Lung (tissue), 12 donors: ENCODE measurements around the gene LRRC34. TPM values are rescaled to one million over a fixed set of nuclear protein-coding genes. Genes with fewer than 3 reads are reported as not detected.

Source experiments
- ATAC-seq: fragments of 200-7000 bp; cut with Tn5 transposase; one replicate; pipeline ENCODE4 v1.9.1; 2020; ENCODE audit warnings: moderate number of reproducible peaks; ENCODE audit not compliant: insufficient read depth, low FRiP score
- DNase-seq, 3 donors: peaks; one replicate each; pipeline ENCODE4 v3.0.0-alpha.2; 2013 to 2017
- H3K27ac ChIP-seq, 2 donors: one replicate each; pipeline ENCODE4 v1.5.1; 2013; ENCODE audit warnings: mild to moderate bottlenecking in 2 of 2, moderate library complexity in 2 of 2, control low read depth in 1 of 2, inconsistent platforms in 1 of 2, low read depth in 1 of 2, low read length in 1 of 2
- H3K27me3 ChIP-seq, 3 donors: one replicate each; pipeline ENCODE4 v1.5.1; 2013; ENCODE audit warnings: low read length in 2 of 3; ENCODE audit not compliant: control insufficient read depth in 3 of 3, insufficient read depth in 3 of 3
- H3K36me3 ChIP-seq, 4 donors: one replicate each; pipeline ENCODE4 v1.5.1; 2013; ENCODE audit warnings: low read length in 4 of 4, mild to moderate bottlenecking in 1 of 4, moderate library complexity in 1 of 4; ENCODE audit not compliant: control insufficient read depth in 4 of 4, insufficient read depth in 4 of 4
- H3K4me1 ChIP-seq, 5 donors: one replicate each; pipeline ENCODE4 v1.5.1; 2013; ENCODE audit warnings: low read length in 5 of 5, mild to moderate bottlenecking in 2 of 5, moderate library complexity in 1 of 5; ENCODE audit not compliant: control insufficient read depth in 5 of 5, insufficient read depth in 5 of 5
- H3K4me3 ChIP-seq: one replicate; pipeline ENCODE4 v1.5.1; 2013; ENCODE audit warnings: mild to moderate bottlenecking, control low read depth, moderate library complexity
- H3K9ac ChIP-seq, 2 donors: one replicate each; pipeline ENCODE4 v1.5.1; 2013; ENCODE audit warnings: low read length in 2 of 2, control low read depth in 1 of 2; ENCODE audit not compliant: insufficient read depth in 1 of 2
- H3K9me3 ChIP-seq, 4 donors: one replicate each; pipeline ENCODE4 v1.5.1; 2013; ENCODE audit warnings: low read length in 3 of 4, mild to moderate bottlenecking in 1 of 4, moderate library complexity in 1 of 4; ENCODE audit not compliant: control insufficient read depth in 4 of 4, insufficient read depth in 3 of 4
- CTCF ChIP-seq: IDR thresholded peaks from 2 replicates; pipeline ENCODE4 v1.5.1; 2012; ENCODE audit warnings: mild to moderate bottlenecking; ENCODE audit errors: control extremely low read depth, extremely low read depth
- WGBS, 2 donors: extraction: QIAGEN DNeasy Blood & Tissue Kit; methylation state at CpG; one replicate each; pipeline ENCODE4 v1.1.7; 2013; 5-methylcytosine and 5-hydroxymethylcytosine counted together
- polyA plus RNA-seq, 2 donors: library from polyadenylated mRNA; stranded (reverse); fragments of 200-250 nt; gene quantifications; one replicate each; pipeline ENCODE4 v1.2.1, GENCODE V29; 2013
- total RNA-seq, 2 donors: library from RNA; depleted of rRNA in 1 of 2; stranded (reverse); fragments of >200 nt in 1 of 2; gene quantifications; one replicate each; pipeline ENCODE4 v1.2.1, GENCODE V29; 2014 to 2021
- donor health status: control.
- donor health status: control.
- donor health status: Bipolar disorder and iron deficiency.
- donor health status: healthy.
- donor health status: DM: yes; HTN: yes; CAD: no.

The LRRC34 gene
- total and polyA plus RNA-seq, 4 donors: 2.9 to 17.5 (median 6.9) TPM

- ATAC-seq (no peak), DNase-seq (no peak)
- TF ChIP-seq CTCF: no peak
- Histone ChIP-seq H3K27me3 (no peaks in the 10 kb centered on the region), H3K36me3 (no peaks in the 10 kb centered on the region), H3K4me1 (peaks cover 0 to 11% (median 0%) of the 10 kb centered on the region in 5 donors), H3K9ac (no peak overlapping the region), H3K27ac (no peak overlapping the region), H3K9me3 (no peaks in the 10 kb centered on the region), H3K4me3 (no peak overlapping the region)
- 92 to 97% methylated on average over 1 of the region's 1 CpG for WGBS, 2 donors
These were observed 25.9 kb upstream of the LRRC34 start for GRCh38 chr3:169838511-169839030.

- WGBS, 2 donors: 81 to 82% methylated on average over 3 of the region's 3 CpGs
- peak overlapping the region in 1 of 2 donors; percentile 33 for H3K27ac ChIP-seq
- peaks cover 0 to 11% (median 0%) of the 10 kb centered on the region in 5 donors for H3K4me1 ChIP-seq
- H3K9me3 ChIP-seq: no peaks in the 10 kb centered on the region
- TF ChIP-seq CTCF: no peak
- peak in 1 of 3 donors; percentile 29 for DNase-seq
- no peak for ATAC-seq
- H3K36me3 ChIP-seq: no peaks in the 10 kb centered on the region
- H3K9ac ChIP-seq: no peak overlapping the region
- H3K27me3 ChIP-seq: no peaks in the 10 kb centered on the region
- no peak overlapping the region for H3K4me3 ChIP-seq
These were observed 24.2 kb upstream of the LRRC34 start for GRCh38 chr3:169836942-169837275.

GRCh38 chr3:169836078-169836941 is 23.6 kb upstream of the LRRC34 start:
- H3K27ac ChIP-seq: peak overlapping the region in 1 of 2 donors; percentile 33
- no peak for TF ChIP-seq CTCF
- no peak overlapping the region for H3K4me3 ChIP-seq
- H3K36me3 ChIP-seq: no peaks in the 10 kb centered on the region
- H3K9ac ChIP-seq: no peak overlapping the region
- H3K27me3 ChIP-seq: no peaks in the 10 kb centered on the region
- DNase-seq (no peak), ATAC-seq (peak; percentile 57)
- peaks cover 0 to 9% (median 0%) of the 10 kb centered on the region in 5 donors for H3K4me1 ChIP-seq
- no peaks in the 10 kb centered on the region for H3K9me3 ChIP-seq
- WGBS, 2 donors: 75 to 86% methylated on average over 5 of the region's 5 CpGs
